DMS53 treated with DMSO at 0.1 percent for 48 hours (cell line): ENCODE results near the gene MTX3.

Experiments
- DNase-seq: peaks from one replicate; lab custom pipeline; 2025; ENCODE audit not compliant: unreplicated experiment; lab: John Stamatoyannopoulos, UW

The MTX3 gene

GRCh38 chr5:79983618-79984017 is 7.4 kb downstream of the MTX3 start:
- DNase-seq: no peak

GRCh38 chr5:79982136-79982535 is 8.9 kb downstream of the MTX3 start:
- DNase-seq: no peak

GRCh38 chr5:79976759-79977515 is 14.1 kb downstream of the MTX3 start:
- DNase-seq: no peak

- DNase-seq: no peak
Observed at GRCh38 chr5:79975422-79975821, 15.6 kb downstream of the MTX3 start.

DNA sequence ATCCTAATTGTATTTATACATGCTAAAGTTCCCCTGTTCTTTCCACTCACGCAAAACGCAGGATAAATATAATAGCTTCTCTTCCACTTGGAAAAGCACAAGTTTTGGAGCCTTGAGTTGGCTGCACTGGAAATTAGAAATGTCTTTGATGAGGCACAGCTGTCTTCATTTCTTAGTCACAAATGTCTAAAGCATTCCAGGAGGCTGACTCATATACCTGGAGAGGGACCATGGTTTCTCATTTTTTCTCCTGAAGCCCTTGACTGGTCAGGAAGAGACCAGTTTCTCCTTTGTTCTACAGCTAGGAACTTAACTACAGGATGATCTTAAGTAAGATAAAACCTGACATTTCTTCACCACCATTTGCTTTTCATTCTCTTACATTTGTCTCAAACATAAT is 16.2 kb downstream of the MTX3 start:
- no peak for DNase-seq

- no peak for DNase-seq
Observed at GRCh38 chr5:79973996-79974395, 17.1 kb downstream of the MTX3 start.

- no peak for DNase-seq
Observed at GRCh38 chr5:79973511-79973910, 17.6 kb downstream of the MTX3 start.

- no peak for DNase-seq
Observed at GRCh38 chr5:79971156-79971555, 19.9 kb downstream of the MTX3 start.

DNA sequence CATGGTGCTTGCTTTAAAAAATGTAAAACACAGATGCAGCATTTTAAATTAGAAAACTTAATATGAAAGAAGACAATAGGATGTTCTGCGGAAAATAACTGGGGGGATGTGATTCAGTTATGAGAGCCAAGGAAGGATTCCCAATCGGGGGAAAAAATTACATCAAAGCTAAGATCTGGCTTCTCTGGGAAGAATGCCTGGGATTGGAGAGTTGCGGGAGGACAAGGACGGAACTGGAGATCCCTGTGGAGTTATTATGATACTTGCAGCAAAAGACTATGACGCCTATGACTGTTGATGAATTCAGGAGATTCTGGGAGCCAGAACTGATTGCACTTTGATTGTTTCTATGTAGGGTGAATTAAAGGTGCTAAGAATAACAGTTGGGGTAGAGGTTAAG is 24.6 kb downstream of the MTX3 start:
- DNase-seq: no peak

- no peak for DNase-seq
Observed at GRCh38 chr5:79964136-79964535, 26.9 kb downstream of the MTX3 start.

GRCh38 chr5:79963261-79964061 is 27.6 kb downstream of the MTX3 start:
- no peak for DNase-seq

GRCh38 chr5:79962575-79963222 is 28.4 kb downstream of the MTX3 start:
- DNase-seq: no peak

GRCh38 chr5:79961716-79962574 is 29.1 kb downstream of the MTX3 start:
- DNase-seq: no peak

DNA sequence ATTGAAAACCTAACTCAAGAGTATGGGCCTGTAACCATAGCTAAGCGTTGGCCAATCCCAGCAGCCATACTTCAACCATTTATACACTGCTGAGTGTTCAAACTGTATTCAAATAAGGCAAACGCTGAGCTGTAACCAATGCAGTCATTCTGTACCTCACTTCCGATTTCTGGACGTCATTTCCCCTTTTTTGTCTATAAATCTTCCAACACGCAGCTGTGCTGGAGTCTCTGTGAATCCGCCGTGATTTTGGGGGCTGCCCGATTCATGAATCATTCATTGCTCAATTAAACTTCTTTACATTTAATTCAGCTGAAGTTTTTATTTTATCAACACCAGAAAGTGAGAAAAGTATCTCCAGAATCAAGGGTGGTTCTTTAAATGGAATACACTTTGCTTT is 31.7 kb downstream of the MTX3 start:
- no peak for DNase-seq

GRCh38 chr5:79955941-79956670 is 35.0 kb downstream of the MTX3 start:
- DNase-seq: no peak

DNA sequence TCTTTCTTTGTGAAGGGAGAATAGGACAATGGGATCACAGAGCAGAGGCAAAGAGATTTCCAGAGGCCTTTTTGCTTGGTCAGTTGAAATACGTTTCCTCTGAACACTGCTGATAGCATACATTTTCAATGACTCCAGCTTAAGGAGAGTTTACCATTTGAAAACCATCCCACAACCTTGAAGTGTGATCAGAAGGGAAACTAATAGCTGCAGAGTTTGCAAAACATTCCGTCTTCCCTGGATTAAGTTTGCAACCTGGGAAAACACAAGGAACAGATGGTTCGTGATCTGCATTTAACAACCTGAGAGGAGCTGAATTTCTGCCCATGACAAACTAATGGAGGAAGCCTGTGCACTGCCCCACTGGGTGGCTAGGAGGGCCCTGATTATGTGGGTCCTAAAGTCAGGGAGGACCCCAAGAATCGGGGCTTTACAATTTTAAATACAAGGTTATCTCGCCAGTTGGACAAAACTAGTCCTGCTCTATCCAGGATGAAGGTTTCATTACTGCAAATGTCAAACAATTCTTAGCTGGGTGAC is 35.6 kb downstream of the MTX3 start:
- DNase-seq: no peak

GRCh38 chr5:79954620-79955019 is 36.4 kb downstream of the MTX3 start:
- no peak for DNase-seq

DNA sequence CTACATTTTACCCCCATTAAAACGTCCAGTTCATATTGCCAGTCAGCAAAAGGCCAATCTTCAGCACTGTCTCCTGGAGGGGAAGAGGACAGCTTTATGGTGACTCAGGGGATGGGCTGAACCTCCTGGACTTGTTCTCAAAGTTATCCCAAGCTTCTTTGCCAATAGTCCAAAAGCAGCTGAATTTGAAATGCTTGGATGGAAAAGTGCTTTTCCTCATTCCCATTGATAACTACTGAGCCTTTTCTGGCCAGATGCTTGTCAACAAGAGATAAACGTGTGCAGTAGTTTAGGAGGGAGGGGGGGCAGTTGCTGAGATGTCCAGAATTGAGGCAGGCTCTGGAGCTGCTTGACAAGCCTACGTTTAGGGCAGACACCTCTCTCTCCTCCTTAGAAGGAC is 43.5 kb downstream of the MTX3 start:
- DNase-seq: no peak

GRCh38 chr5:79938468-79938867 is 52.6 kb downstream of the MTX3 start:
- DNase-seq: no peak

DNA sequence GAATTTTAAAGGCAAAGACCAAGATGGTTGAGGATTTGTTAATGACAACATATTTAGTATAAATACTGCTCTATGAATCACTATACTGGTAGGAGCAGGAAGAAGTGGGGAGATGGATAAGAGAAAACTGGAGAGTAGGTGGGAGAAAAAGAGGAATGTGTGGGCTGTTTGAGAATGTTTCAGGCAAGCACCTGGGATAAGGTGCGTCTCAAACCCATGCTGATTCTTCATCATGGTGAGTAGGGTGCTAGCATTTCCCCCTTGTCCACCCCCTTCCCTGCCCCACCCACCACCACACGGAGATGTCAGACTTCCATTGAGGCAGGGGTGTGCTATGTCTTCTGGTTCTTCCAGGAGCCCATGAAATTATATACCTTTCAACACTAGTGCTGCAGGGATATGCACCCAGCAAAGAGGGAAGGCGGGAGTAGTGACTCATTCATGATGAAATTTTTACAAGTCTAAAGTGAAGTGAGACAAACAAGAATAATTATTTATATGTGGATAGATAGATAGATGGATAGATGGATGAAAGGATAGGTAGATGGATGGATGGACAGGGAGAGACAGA is 54.3 kb downstream of the MTX3 start:
- no peak for DNase-seq
